Activated CD8-positive, alpha-beta memory T cell treated with anti-CD3 and anti-CD28 coated beads, Interleukin-2, amount 50 U/mL, for 4 hours (primary cell): ENCODE measurements around the gene MTLN.
"Not testable (repeated sequence)": the region's sequence is repeated elsewhere in the genome, so short reads cannot be mapped to it uniquely, and the experiment has no call there.

Experiments
- DNase-seq: peaks from one replicate; pipeline ENCODE4 v3.0.0-alpha.2; 2020

Gene MTLN

DNA sequence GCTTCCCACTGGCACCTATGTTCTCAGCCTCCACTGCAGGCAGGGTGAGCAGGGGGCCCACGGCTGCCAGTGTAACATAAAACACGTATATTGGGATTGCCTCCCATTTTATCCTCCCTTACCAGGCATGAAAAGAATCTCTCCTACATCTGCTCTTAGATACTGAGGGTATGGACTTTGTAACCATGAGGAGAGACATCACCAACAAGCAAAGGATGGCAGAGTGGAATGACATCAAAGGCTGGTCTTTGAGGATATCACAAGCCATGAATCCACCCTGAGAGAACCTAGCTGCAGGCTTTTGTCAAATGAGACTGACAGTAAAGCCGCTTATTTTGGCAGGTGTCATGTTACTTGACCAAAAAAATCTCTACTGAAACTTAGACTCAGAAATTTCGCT, 14.9 kb downstream of the MTLN start:
- DNase-seq = no peak

DNA sequence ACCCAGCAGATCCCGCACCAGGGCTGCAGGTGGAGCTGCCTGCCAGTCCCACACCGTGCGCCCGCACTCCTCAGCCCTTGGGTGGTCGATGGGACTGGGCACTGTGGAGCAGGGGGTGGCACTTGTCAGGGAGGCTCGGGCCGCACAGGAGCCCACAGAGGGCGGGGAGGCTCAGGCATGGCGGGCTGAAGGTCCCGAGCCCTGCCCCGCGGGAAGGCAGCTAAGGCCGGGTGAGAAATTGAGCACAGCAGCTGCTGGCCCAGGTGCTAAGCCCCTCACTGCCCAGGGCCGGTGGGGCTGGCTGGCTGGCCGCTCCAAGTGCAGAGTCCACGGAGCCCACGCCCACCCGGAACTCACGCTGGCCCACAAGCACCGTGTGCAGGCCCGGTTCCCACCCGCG, 22.2 kb downstream of the MTLN start:
- not testable (repeated sequence) for DNase-seq

DNA sequence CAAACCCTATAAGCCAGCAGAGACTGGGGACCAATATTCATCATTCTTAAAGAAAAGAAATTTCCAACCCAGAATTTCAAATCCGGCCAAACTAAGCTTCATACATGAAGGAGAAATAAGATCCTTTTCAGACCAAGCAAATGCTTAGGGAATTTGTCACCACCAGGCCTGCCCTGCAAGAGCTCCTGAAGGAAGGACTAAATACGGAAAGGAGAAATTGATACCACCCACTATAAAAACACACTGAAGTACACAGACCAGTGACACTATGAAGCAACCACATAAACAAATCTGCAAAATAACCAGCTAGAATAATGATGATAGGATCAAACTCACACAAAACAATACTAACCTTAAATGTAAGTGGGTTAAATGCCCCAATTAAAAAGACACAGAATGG, 29.9 kb downstream of the MTLN start:
- no peak for DNase-seq

DNA sequence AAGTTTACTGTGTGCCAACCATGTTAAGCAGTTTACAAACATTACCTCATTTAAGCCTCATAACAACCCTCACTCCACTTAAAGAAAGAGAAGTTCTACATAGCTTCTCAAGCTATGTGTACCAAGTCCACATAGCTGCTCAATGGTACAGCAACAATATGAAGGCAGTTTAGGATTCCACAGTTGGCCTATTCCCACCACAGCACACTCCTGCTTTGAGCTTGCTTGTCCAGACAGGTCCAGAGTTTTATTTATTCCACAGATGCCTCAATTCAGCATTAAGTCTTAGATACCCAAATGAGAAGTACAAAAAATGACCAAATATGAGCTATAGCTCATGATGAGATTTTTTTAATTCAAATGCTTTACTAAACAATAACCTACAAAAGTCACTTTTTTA, 32.3 kb downstream of the MTLN start:
- no peak for DNase-seq

DNA sequence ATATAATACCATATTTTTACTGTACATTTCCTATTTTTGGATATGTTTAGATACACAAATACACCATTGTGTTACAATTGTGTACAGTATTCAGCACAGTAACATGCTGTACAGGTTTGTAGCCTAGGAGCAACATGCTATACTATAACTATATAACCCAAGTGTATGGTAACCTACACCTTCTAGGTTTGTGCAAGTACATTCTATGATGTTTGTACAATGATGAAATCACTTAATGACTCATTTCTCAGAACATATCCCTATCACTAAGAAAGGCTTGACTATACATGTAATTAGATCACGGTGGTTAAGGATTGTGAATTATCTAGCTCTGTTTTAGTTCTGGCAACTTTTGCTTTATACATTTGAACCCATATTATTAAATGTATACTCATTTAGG, 38.8 kb downstream of the MTLN start:
- no peak for DNase-seq

DNA sequence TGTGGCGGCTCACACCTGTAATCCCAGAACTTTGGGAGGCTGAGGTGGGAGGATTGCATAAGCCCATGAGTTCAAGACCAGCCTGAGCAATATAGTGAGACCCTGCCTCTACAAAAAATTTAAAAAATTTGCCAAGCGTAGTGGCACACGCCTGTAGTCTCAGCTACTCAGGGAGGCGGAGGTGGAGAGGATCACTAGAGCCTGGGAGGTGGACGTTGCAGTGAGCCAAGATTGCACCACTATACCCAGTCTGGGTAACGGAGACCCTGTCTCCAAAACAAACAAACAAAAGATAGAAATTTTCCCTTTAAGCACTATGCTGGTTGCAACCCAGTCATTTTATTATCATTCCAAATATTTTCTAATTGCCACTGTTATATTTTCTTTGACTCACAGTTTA, 39.8 kb downstream of the MTLN start:
- no peak for DNase-seq

DNA sequence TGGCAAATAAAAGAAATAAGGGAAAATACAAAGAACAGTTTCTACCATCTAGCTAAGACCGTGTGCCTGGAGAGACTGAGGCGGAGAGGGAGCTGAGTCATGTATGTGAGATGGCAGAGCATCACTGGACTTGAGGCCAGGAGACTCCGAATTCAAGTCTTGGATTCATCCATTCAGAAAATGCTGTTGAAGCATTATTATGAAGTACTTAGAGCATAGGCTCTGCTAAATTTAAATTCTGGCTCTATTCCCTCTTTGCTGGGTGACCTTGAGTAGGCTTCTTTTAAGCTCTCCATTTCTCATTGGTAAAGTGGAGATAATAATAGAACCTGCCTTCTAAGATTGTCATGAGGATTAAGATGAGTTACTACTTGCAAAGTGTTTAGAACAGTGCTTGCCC, 42.2 kb downstream of the MTLN start:
- DNase-seq = no peak

DNA sequence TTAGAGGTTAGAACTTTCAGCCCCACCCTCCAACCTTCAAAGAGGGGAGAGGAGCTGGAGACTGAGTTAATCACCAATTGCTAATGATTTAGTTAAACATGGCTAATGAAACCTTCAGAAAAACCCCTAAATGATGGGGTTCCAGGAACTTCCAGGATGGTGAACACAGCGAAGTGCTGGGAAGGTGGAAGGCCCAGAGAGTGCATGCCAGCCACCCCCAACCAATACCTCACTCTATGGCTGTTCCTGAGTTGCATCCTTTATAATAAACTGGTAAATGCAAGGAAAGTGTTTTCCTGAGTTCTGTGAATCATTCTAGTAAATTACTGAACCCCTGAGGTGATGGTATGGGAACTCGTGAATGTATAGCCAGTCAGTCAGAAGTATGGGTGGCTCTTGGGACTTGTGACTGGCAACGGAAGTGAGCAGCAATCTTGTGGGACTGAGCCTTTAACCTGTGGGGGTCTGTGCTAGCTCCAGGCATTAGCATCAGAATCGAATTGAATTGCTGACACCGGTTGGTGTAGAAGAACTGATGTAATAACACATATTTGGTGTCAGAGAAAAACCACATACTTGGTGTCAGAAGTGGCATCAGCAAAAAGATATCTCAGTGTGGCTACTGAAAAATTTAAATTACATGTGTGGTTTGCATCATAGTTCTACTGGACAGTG, 44.9 kb downstream of the MTLN start:
- no peak for DNase-seq

DNA sequence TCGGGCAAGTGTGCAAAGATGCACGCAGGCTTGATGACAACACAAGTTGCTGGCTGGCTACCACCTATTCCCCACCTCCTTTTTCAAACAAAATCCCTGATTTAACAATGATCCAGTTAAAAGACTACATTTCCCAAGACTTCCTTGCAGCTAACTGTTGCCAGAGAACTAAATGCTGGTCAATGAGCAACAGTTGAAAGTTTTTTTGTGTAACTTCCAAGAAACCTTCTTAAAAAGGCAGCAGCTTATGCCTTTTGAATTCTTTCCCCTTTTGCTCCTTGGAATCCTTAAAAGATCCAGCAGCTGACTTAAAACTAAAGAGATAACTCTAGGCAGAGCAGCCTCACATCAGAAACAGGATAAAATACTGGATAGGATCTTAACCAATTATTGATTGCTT, 46.1 kb downstream of the MTLN start:
- DNase-seq = no peak
